Activated CD8-positive, alpha-beta memory T cell treated with anti-CD3 and anti-CD28 coated beads for 4 hours (primary cell): Measurements from ENCODE around the gene CHCHD3.

Experiments
- DNase-seq, 2 donors: peaks; one replicate each; pipeline ENCODE4 v3.0.0-alpha.2; 2020; ENCODE audit warnings: low read depth in 2 of 2

Gene CHCHD3

GRCh38 chr7:132773527-132773956 lies 308.3 kb downstream of the CHCHD3 start:
- DNase-seq: no peak

- no peak for DNase-seq
Observed at GRCh38 chr7:132771301-132771730, 310.6 kb downstream of the CHCHD3 start.

GRCh38 chr7:132770055-132770454 lies 311.8 kb downstream of the CHCHD3 start:
- no peak for DNase-seq

GRCh38 chr7:132769280-132769679 lies 312.6 kb downstream of the CHCHD3 start:
- no peak for DNase-seq

GRCh38 chr7:132768099-132768498 lies 313.8 kb downstream of the CHCHD3 start:
- no peak for DNase-seq

GRCh38 chr7:132767378-132767777 lies 314.5 kb downstream of the CHCHD3 start:
- no peak for DNase-seq

GRCh38 chr7:132766660-132767059 lies 315.2 kb downstream of the CHCHD3 start:
- no peak for DNase-seq

GRCh38 chr7:132765861-132766260 lies 316.0 kb downstream of the CHCHD3 start:
- no peak for DNase-seq

GRCh38 chr7:132764762-132765161 lies 317.1 kb downstream of the CHCHD3 start:
- DNase-seq: no peak

GRCh38 chr7:132760866-132761265 lies 321.0 kb downstream of the CHCHD3 start:
- DNase-seq: no peak

GRCh38 chr7:132760244-132760623 lies 321.7 kb downstream of the CHCHD3 start:
- no peak for DNase-seq

GRCh38 chr7:132759482-132760243 lies 322.2 kb downstream of the CHCHD3 start:
- DNase-seq: no peak

GRCh38 chr7:132758986-132759385 lies 322.9 kb downstream of the CHCHD3 start:
- no peak for DNase-seq

- no peak for DNase-seq
Observed at GRCh38 chr7:132757783-132758182, 324.1 kb downstream of the CHCHD3 start.

- no peak for DNase-seq
Observed at GRCh38 chr7:132756484-132756990, 325.4 kb downstream of the CHCHD3 start.

- DNase-seq: no peak
Observed at GRCh38 chr7:132755538-132756483, 326.1 kb downstream of the CHCHD3 start.

- DNase-seq: no peak
Observed at GRCh38 chr7:132752431-132752830, 329.5 kb downstream of the CHCHD3 start.

GRCh38 chr7:132751244-132751647 lies 330.6 kb downstream of the CHCHD3 start:
- DNase-seq: no peak

- no peak for DNase-seq
Observed at GRCh38 chr7:132750530-132751217, 331.2 kb downstream of the CHCHD3 start.

- no peak for DNase-seq
Observed at GRCh38 chr7:132750096-132750495, 331.8 kb downstream of the CHCHD3 start.

GRCh38 chr7:132745510-132745909 lies 336.4 kb downstream of the CHCHD3 start:
- no peak for DNase-seq

GRCh38 chr7:132743974-132744373 lies 337.9 kb downstream of the CHCHD3 start:
- DNase-seq: no peak
